H1 (cell line): Measurements from ENCODE around the gene NSG2. TPM values are rescaled to one million over a fixed set of nuclear protein-coding genes. Genes with fewer than 3 reads are reported as not detected.

Experiments used
- CTCF ChIA-PET: fragments of 300-600 bp; sonication (Branson Sonifier 250); formaldehyde crosslinking; loops from one replicate; lab custom pipeline; 2021; ENCODE audit not compliant: partially characterized antibody; lab: Charles Lee
- POLR2A ChIA-PET: fragments of 300-600 bp; sonication (Branson Sonifier 250); formaldehyde crosslinking; loops from one replicate; lab custom pipeline; 2021; ENCODE audit warnings: inconsistent platforms; ENCODE audit not compliant: partially characterized antibody; lab: Charles Lee
- DNase-seq, 2 experiments: peaks; one replicate each; pipeline versions ENCODE4 v3.0.0 to v3.0.0-alpha.2; 2010 to 2022; ENCODE audit warnings: low spot score in 2 of 2, low read depth in 1 of 2, mixed read lengths in 1 of 2
- FAIRE-seq: peaks from 2 replicates; lab custom pipeline; 2011; peaks lifted over from hg19 to GRCh38; lab: Jason Lieb, UNC
- H2AFZ ChIP-seq: 2 replicates; pipeline ENCODE4 v1.8.1; 2012; ENCODE audit warnings: low read length, inconsistent platforms
- H2AK5ac ChIP-seq: 2 replicates; pipeline ENCODE4 v1.6.1; 2013; ENCODE audit warnings: low read depth, low read length
- H2BK120ac ChIP-seq: replicated peaks from 2 replicates; pipeline ENCODE3; 2013; ENCODE audit warnings: low read depth, low read length, inconsistent platforms
- H2BK12ac ChIP-seq: 2 replicates; pipeline ENCODE4 v1.6.1; 2013; ENCODE audit warnings: low read depth, low read length
- H2BK15ac ChIP-seq: 2 replicates; pipeline ENCODE4 v1.6.1; 2013; ENCODE audit warnings: low read length
- H2BK20ac ChIP-seq: 2 replicates; pipeline ENCODE4 v1.6.1; 2013; ENCODE audit warnings: low read length
- H2BK5ac ChIP-seq: 2 replicates; pipeline ENCODE4 v1.6.1; 2013; ENCODE audit warnings: low read depth, low read length
- H3K14ac ChIP-seq: 2 replicates; pipeline ENCODE4 v1.6.1; 2013; ENCODE audit warnings: inconsistent platforms; ENCODE audit not compliant: insufficient read length
- H3K18ac ChIP-seq: 2 replicates; pipeline ENCODE4 v1.6.1; 2013; ENCODE audit warnings: low read length; ENCODE audit errors: extremely low read depth
- H3K23ac ChIP-seq: 2 replicates; pipeline ENCODE4 v1.6.1; 2013; ENCODE audit warnings: inconsistent platforms; ENCODE audit not compliant: insufficient read length
- H3K23me2 ChIP-seq: 2 replicates; pipeline ENCODE4 v1.6.1; 2013; ENCODE audit warnings: low read depth, low read length
- H3K27ac ChIP-seq: 2 replicates; pipeline ENCODE4 v1.6.1; 2011; ENCODE audit warnings: low read depth, low read length, inconsistent platforms
- H3K27me3 ChIP-seq, 4 experiments: replicated peaks in 1 of 4; 1 replicate in 1 of 4; 2 replicates in 3 of 4; pipeline versions ENCODE4 v1.6.1 to v1.8.1; 2011 to 2013; ENCODE audit warnings: low read length in 3 of 4, mild to moderate bottlenecking in 3 of 4, inconsistent platforms in 2 of 4, mixed read lengths in 2 of 4, moderate library complexity in 1 of 4; ENCODE audit not compliant: control insufficient read depth in 3 of 4, insufficient read depth in 3 of 4; ENCODE audit errors: extremely low read depth in 1 of 4
- H3K36me3 ChIP-seq, 4 experiments: 2 replicates each; pipeline versions ENCODE4 v1.6.1 to v1.8.1; 2011 to 2013; ENCODE audit warnings: mild to moderate bottlenecking in 4 of 4, low read length in 3 of 4, moderate library complexity in 2 of 4, control low read depth in 1 of 4, inconsistent platforms in 1 of 4; ENCODE audit not compliant: insufficient read depth in 4 of 4, control insufficient read depth in 2 of 4
- H3K4ac ChIP-seq: replicated peaks from 2 replicates; pipeline ENCODE3; 2013; ENCODE audit warnings: low read length, low read depth, mixed read lengths, inconsistent platforms; ENCODE audit not compliant: insufficient read length
- H3K4me1 ChIP-seq, 4 experiments: replicated peaks in 1 of 4; 1 replicate in 1 of 4; 2 replicates in 3 of 4; pipeline versions ENCODE4 v1.6.1 to v1.8.1; 2011 to 2013; ENCODE audit warnings: low read length in 3 of 4, inconsistent platforms in 2 of 4, mixed read lengths in 1 of 4; ENCODE audit not compliant: insufficient read depth in 4 of 4, control insufficient read depth in 3 of 4
- H3K4me2 ChIP-seq, 2 experiments: 2 replicates each; pipeline versions ENCODE4 v1.6.1 to v1.8.1; 2011 to 2013; ENCODE audit warnings: low read depth in 2 of 2, low read length in 2 of 2, control low read depth in 1 of 2, inconsistent platforms in 1 of 2, mild to moderate bottlenecking in 1 of 2; ENCODE audit not compliant: insufficient read depth in 1 of 2
- H3K4me3 ChIP-seq, 4 experiments: fragments of 200-600, 300-600 bp in 1 of 4; sonication (generic), shearing (Covaris generic), sonication (Bioruptor Twin) in 1 of 4; 2 replicates each; pipeline versions ENCODE4 v1.5.1 to v1.8.1; 2011 to 2016; ENCODE audit warnings: low read length in 4 of 4, low read depth in 3 of 4, control low read depth in 2 of 4, inconsistent platforms in 2 of 4, mild to moderate bottlenecking in 2 of 4, mixed read lengths in 1 of 4, moderate library complexity in 1 of 4; ENCODE audit not compliant: insufficient read depth in 2 of 4; ENCODE audit errors: extremely low read depth in 1 of 4
- H3K56ac ChIP-seq: replicated peaks from 2 replicates; pipeline ENCODE3; 2013; ENCODE audit warnings: low read depth, mild to moderate bottlenecking, mixed read lengths, low read length, inconsistent platforms; ENCODE audit not compliant: insufficient read length
- H3K79me1 ChIP-seq: 2 replicates; pipeline ENCODE4 v1.6.1; 2013; ENCODE audit warnings: low read depth, low read length, control low read depth
- H3K79me2 ChIP-seq, 2 experiments: 2 replicates each; pipeline versions ENCODE4 v1.6.1 to v1.8.1; 2012 to 2013; ENCODE audit warnings: low read length in 2 of 2, mild to moderate bottlenecking in 2 of 2, inconsistent platforms in 1 of 2; ENCODE audit not compliant: insufficient read depth in 2 of 2, control insufficient read depth in 1 of 2
- H3K9ac ChIP-seq, 4 experiments: replicated peaks in 1 of 4; 1 replicate in 1 of 4; 2 replicates in 3 of 4; pipeline versions ENCODE4 v1.6.1 to v1.8.1; 2011 to 2013; ENCODE audit warnings: low read depth in 3 of 4, low read length in 3 of 4, control low read depth in 2 of 4, mild to moderate bottlenecking in 2 of 4, moderate library complexity in 2 of 4, inconsistent platforms in 1 of 4; ENCODE audit errors: extremely low read depth in 1 of 4
- H3K9me3 ChIP-seq, 2 experiments: 2 replicates each; pipeline versions ENCODE4 v1.6.1 to v1.8.1; 2012 to 2013; ENCODE audit warnings: mild to moderate bottlenecking in 2 of 2, moderate library complexity in 2 of 2, control low read depth in 1 of 2, inconsistent platforms in 1 of 2, low read depth in 1 of 2, low read length in 1 of 2, mixed read lengths in 1 of 2; ENCODE audit not compliant: insufficient read depth in 2 of 2
- H4K20me1 ChIP-seq, 2 experiments: replicated peaks in 1 of 2; 2 replicates each; pipeline versions ENCODE3 to v1.8.1; 2011 to 2013; ENCODE audit warnings: inconsistent platforms in 2 of 2, low read length in 2 of 2, mild to moderate bottlenecking in 1 of 2; ENCODE audit not compliant: insufficient read depth in 2 of 2, control insufficient read depth in 1 of 2
- H4K5ac ChIP-seq: 2 replicates; pipeline ENCODE4 v1.6.1; 2013; ENCODE audit warnings: low read length, low read depth, mixed read lengths, inconsistent platforms; ENCODE audit not compliant: insufficient read length
- H4K8ac ChIP-seq: 2 replicates; pipeline ENCODE4 v1.8.0; 2013; ENCODE audit warnings: mild to moderate bottlenecking, moderate library complexity, low read length, inconsistent platforms; ENCODE audit not compliant: insufficient read depth; ENCODE audit errors: extremely low read depth
- H4K91ac ChIP-seq: replicated peaks from 2 replicates; pipeline ENCODE3; 2013; ENCODE audit warnings: low read length, mixed read lengths, inconsistent platforms; ENCODE audit not compliant: insufficient read length
- BRCA1 ChIP-seq: IDR thresholded peaks from 2 replicates; pipeline ENCODE4 v1.6.1; 2012; ENCODE audit warnings: low read depth, low read length, improper control_type of control experiment
- CTCF ChIP-seq, 3 experiments: IDR thresholded peaks; 1 replicate in 2 of 3; 2 replicates in 1 of 3; pipeline versions ENCODE4 v1.5.1 to v1.6.1; 2011; ENCODE audit warnings: low read length in 3 of 3, mild to moderate bottlenecking in 3 of 3, inconsistent platforms in 2 of 3, low read depth in 1 of 3, moderate library complexity in 1 of 3; ENCODE audit not compliant: insufficient read depth in 1 of 3; ENCODE audit errors: control extremely low read depth in 1 of 3
- RAD21 ChIP-seq, 2 experiments: IDR thresholded peaks in 1 of 2; conservative IDR thresholded peaks in 1 of 2; 2 replicates each; pipeline ENCODE4 v1.6.1; 2011; ENCODE audit warnings: low read depth in 2 of 2, low read length in 2 of 2, improper control_type of control experiment in 1 of 2, inconsistent platforms in 1 of 2, mild to moderate bottlenecking in 1 of 2, moderate library complexity in 1 of 2
- TAF1 ChIP-seq: IDR thresholded peaks from 2 replicates; pipeline ENCODE4 v1.6.1; 2011; ENCODE audit warnings: mild to moderate bottlenecking, low read depth, low read length
- WGBS, 2 experiments: shearing (Covaris generic) in 1 of 2; methylation state at CpG; one replicate each; pipeline versions ENCODE4 v1.1.6 to v1.1.7; 2013 to 2015; ENCODE audit warnings: low lambda C conversion rate in 2 of 2, mixed read lengths in 2 of 2, inconsistent platforms in 1 of 2, low coverage in 1 of 2, missing lambda C conversion rate in 1 of 2; ENCODE audit not compliant: insufficient replicate concordance in 2 of 2, insufficient coverage in 1 of 2, insufficient read length in 1 of 2; ENCODE audit errors: extremely low coverage in 1 of 2, missing lambda C conversion rate in 1 of 2; 5-methylcytosine and 5-hydroxymethylcytosine counted together
- polyA plus RNA-seq, 7 experiments: library from polyadenylated mRNA; depleted of rRNA in 3 of 7; stranded (reverse) in 5 of 7; unstranded in 2 of 7; fragments of >200 nt in 5 of 7; fragments of 200-250 nt in 2 of 7; gene quantifications; 1 replicate in 5 of 7; 2 replicates in 1 of 7; 4 replicates in 1 of 7; pipeline versions ENCODE4 v1.2.1 to v1.2.3, GENCODE V29; 2011 to 2013; ENCODE audit warnings: missing spikeins in 2 of 7, mixed read lengths in 2 of 7
- total RNA-seq: library from RNA; stranded (reverse); fragmentation: NEBNext Ultra II Directional; extraction: Animal tissue kit (Norgen Biotek cat#: 25700); gene quantifications from 2 replicates; pipeline ENCODE4 v1.2.1, GENCODE V29; 2021

NSG2 gene
- total and polyA plus RNA-seq, 2 of the 8 experiments (the other 6 are each of a cell fraction or from before 2014, with no cell fraction given), result 0.56 to 0.78 TPM

DNA sequence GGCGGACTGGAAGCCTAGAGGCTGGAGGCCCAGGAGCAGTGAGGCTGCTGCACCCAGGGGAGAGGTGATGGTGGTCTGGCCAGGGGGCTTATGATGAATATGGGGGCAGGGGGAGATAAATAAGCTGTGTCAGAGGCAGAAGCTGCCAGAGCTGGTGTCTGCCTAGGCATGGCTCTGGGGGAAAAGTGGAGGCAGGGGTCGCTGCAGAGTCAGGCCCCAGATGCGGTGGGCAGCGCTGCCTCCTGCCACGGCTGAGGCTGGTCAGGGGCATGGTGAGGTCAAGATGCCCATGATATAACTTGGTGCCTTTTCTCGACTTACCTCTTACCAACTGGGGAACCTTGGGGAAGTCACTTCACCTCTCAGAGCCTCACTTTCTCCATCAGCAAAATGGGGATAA, 51.1 kb downstream of the NSG2 start:
- no peaks in the 10 kb centered on the region; a peak in 1 of 8 replicates for H3K36me3 ChIP-seq
- no peak overlapping the region for H4K91ac ChIP-seq
- H4K20me1 ChIP-seq, result peaks cover 0 to 4% of the 10 kb centered on the region in 2 experiments
- H4K5ac ChIP-seq, result no peak overlapping the region
- POLR2A ChIA-PET, result no interaction called here
- H2AFZ ChIP-seq, result no peak overlapping the region
- H3K56ac ChIP-seq, result no peak overlapping the region
- H3K4me2 ChIP-seq, result no peak overlapping the region
- H3K23ac ChIP-seq, result no peak overlapping the region
- no peak overlapping the region for H3K4ac ChIP-seq
- H3K27me3 ChIP-seq, result no peaks in the 10 kb centered on the region
- peaks cover 3% of the 10 kb centered on the region; the same call in 1 of the 2 replicates for H3K23me2 ChIP-seq
- H3K27ac ChIP-seq, result no peak overlapping the region
- H3K79me2 ChIP-seq, result no peaks in the 10 kb centered on the region
- no peak overlapping the region for H2BK5ac ChIP-seq
- CTCF ChIA-PET, result interaction anchor here (0.6 to 1.5 kb wide), 9 partner anchors 13 to 230 kb away, joined by 3 to 5 read pairs (median 4); no protein-coding TSS in a partner anchor
- H3K4me3 ChIP-seq, result no peak overlapping the region
- H3K9ac ChIP-seq, result no peak overlapping the region
- no peaks in the 10 kb centered on the region for H3K79me1 ChIP-seq
- WGBS, 2 experiments, result 65% methylated on average over 6 of the region's 6 CpGs; no CpG with 5 or more reads in 1 of the 2 experiments
- no peak overlapping the region for H2BK12ac ChIP-seq
- no peak overlapping the region for H2BK15ac ChIP-seq
- H3K14ac ChIP-seq, result no peak overlapping the region
- H3K4me1 ChIP-seq, result no peaks in the 10 kb centered on the region
- FAIRE-seq (no peak), DNase-seq (no peak)
- H2BK120ac ChIP-seq, result no peak overlapping the region
- H4K8ac ChIP-seq, result no peak overlapping the region
- no peak overlapping the region for H2BK20ac ChIP-seq
- H3K9me3 ChIP-seq, result no peaks in the 10 kb centered on the region
- H2AK5ac ChIP-seq, result no peak overlapping the region
- TF ChIP-seq CTCF (IDR thresholded peaks at IDR 0.05; ENCODE audit: control extremely low read depth in 1 of 3, insufficient read depth in 1 of 3, low read depth in 1 of 3, low read length in 3 of 3) (peak; percentile 2 to 46 (median 35); a peak in 3 of 4 replicates), RAD21 (IDR thresholded peaks at IDR 0.05 in 1 of 2, conservative IDR thresholded peaks at IDR 0.05 in 1 of 2; ENCODE audit: low read depth in 2 of 2, low read length in 2 of 2) (peak; percentile 25 to 48; a peak in 2 of 4 replicates), TAF1 (no peak), BRCA1 (no peak)
- TF ChIP-seq, all 59 proteins: peak for 2
- H3K18ac ChIP-seq, result no peak overlapping the region
